Stimulated activated CD4-positive, alpha-beta T cell treated with anti-CD3 and anti-CD28 coated beads, Interleukin-4, amount 100 ng/mL, for 1 hour (primary cell): ENCODE results near the gene ZNF451.

ENCODE experiments used
- DNase-seq: peaks from one replicate; pipeline ENCODE4 v3.0.0-alpha.2; 2020

ZNF451 gene

DNA sequence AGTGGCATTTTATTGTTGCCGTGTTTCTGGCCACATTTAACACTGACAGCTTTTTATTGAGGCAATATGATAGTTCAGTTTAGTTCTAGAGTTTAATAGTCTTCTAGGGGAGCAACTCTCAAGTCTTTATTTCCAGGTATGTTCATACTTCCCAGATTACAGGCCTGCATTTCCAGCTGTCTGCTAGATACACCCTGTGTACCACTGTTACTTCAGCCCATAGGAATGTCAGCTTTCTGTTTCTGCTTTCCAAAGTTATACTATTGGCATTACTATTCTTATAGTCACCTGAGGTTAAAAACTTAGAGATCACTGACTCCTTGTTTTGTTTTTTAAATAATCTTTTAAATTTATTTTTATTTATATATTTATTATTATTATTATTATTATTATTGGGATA lies 7.6 kb downstream of the ZNF451 start:
- DNase-seq: no peak

DNA sequence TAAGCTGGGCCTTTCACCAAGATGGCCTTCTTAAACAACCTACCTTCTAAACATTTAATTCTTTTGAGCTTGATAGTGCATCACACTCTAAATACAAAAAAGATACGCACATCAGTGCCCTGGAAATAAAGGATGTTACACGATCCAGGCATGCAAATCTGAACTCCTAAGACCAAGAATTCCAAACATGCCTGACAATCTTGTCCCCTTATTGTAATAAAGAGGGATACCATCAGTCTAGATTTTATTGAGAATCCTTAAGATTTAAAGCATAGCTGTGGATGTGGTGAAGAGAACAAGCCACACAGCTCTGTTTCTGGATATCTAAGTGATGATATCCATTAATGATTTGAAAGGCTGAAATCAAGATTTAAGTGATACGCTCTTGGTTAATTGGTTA lies 13.0 kb downstream of the ZNF451 start:
- DNase-seq: no peak

DNA sequence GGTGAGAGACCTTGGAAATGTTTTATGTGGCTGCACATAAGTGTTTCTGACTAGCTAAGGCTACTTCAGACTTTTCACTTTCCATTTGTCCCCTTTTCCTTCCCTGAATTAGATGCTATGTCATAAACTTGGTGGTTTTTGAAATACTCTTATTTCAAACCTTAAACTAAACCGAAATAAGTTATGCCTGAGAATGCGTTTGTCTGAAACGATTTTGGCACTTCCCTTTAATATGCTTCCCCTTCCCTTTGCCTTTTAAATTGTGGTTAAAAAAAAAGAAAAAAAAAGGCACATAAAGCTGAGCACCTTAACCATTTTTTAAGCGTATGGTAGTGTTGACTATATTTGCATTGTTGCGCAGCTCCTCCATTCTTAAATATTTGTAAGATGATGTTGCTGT lies 14.3 kb downstream of the ZNF451 start:
- DNase-seq: no peak

DNA sequence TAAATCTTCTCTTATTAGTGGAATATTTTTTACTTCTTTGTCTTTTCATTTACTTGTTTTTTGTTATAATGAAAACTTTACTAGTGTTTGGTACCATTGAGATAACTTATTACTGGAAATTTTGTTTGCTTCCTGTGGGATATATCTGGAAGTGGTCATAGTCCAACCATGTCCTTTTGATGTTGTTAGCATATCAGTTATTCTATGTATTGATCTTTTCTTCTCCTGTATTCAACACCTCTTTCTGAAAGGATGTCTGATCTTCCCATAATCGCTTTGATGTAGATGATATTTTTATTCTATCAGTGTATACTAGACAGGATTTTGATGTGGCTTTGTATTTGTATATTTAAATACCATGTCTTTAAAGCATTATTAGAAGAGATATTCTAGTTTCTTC lies 17.0 kb downstream of the ZNF451 start:
- no peak for DNase-seq

DNA sequence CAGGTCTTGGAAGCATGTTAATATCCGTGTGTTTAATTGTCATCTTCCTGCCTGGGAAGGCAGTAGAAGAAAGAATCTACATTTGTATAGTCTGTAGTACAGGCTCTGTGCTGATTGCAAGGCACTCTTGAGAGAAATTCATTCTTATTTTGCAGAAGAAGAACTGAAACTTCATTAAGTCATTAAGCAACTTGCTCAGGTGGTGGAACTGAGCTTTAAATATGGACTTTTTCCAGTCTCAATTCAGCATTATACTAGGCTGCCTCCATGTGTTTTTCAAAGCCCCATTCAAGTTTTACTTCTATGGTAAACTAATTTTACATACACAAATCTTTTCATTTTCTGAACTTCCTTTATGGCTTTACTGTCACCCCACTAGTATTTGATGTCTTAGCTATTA lies 18.7 kb downstream of the ZNF451 start:
- DNase-seq: no peak

DNA sequence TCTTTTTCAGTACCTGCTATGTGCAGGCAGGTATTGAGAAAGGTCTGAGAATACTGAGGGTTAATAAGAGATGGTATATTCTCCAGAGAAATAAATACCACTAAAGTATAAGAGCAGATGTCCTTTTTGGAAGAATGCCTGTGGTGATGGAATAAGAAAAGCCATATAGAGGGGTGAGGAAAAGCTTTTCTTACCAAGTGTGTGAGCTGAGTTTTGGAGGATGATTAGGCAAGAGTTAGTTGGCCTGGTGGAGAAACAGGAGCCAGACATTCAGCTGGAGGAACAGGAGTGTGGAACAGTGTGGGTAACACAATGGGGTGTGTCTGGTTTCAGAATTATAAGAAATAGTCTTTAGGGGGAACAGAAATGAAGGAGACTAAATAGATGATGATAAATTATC lies 19.9 kb downstream of the ZNF451 start:
- no peak for DNase-seq

DNA sequence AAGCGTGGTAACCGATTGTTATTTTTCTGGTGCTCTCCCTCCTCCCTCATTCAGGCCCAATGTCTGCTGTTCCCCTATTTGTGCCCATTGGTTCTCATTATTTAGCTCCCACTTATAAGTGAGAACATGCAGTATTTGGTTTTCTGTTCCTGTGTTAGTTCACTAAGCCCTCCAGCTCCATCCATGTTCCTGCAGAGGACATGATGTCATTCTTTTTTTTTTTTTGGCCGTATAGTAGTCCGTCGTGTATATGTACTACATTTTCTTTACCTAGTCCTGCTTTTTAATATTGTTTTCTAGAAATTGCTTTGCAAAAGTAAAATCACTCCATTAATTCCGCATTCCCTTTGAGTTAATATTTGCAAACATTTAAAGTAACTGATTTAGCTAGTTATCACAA lies 23.1 kb downstream of the ZNF451 start:
- no peak for DNase-seq

DNA sequence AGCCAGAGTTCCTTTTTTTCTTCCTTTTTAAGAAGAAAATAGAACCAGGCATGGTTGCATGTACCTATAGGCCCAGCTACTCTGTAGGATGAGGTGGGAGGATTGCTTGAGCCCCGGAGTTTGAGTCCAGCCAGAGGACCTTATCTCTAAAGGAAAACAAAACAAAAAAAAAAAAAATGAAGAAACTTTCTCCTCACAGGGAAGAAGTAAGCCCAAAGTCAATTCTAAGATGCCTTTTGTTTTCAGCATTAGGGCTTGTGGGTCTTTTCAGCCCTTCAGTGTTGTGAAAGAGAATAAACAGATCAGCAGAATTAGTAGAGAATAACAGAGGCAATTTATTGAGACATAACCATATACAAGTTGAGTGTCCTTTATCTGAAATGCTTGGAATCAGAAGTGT lies 26.8 kb downstream of the ZNF451 start:
- no peak for DNase-seq

DNA sequence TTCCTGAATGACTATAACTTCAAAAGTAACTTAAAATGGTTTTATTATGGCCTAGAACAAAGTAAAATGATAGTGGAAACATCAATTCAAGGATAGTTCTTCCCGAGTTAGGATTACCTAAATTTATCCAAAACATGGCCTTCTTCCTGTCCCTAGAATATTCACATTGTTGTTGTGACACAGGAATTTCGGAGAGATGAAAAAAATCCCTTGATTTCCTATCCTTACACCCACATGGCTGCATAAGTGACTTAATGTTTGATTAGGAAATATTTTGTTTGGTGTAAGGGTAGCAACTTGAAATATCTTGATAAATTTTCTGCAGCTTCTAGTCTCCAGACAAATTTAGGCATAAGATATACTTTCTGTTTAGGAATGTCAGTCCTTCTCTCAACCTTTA lies 27.8 kb downstream of the ZNF451 start:
- DNase-seq: no peak

DNA sequence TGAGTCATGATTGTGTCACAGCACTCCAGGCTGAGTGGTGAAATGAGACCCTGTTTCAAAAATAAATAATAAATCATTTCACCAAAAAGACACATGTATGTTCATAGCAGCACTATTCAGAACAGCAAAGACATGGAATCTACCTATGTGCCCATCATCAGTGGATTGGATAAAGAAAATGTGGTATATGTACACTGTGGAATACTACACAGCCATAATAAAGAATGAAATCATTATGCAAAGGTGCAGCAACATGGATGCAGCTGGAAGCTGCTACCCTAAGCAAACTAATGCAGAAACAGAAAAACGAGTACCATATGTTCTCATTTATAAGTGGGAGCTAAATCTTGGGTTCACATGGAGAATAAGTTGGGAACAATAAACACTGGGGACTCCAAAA lies 33.1 kb downstream of the ZNF451 start:
- no peak for DNase-seq

DNA sequence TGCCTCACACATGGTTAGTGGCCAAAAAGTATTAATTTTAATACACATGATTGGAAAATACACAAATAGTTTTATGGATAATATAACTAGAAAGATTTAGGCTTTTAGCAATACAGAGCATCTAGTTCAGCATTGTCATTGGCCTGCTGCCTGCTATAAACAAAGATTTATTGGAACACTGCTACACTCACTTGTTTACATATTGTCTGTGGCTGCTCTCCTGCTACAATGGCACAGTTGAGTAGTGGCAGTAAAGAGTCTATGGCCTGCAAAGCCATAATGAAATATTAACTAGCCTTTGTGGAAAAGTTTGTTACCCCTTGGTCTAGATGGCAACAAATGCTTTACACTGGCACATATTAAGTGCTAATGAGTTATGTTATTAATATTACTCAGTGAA lies 37.8 kb downstream of the ZNF451 start:
- no peak for DNase-seq

DNA sequence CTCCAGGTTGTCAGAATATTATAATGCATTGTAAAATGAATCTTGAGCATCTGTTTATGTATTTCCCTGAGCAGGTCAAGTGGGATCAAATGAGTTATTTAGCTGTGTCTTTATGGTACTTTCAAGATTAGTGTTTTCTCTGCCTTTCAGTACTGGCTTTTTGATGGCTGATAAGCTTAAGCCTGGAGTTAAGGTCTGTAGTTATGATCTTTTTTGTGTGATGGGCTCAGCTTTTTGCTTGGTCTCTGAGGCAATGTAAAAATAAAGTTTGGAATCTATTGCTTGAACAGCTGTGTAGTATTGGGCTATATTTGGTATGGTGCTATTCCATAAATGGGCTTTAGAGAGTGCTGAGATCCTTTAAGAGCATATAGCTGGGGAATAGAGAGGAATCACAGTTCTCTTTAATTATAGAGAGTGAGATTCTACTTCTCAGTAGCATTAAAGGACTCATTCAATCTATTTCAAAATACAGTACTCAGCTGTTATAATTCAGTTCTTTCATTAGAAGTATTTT lies 40.7 kb downstream of the ZNF451 start:
- no peak for DNase-seq

DNA sequence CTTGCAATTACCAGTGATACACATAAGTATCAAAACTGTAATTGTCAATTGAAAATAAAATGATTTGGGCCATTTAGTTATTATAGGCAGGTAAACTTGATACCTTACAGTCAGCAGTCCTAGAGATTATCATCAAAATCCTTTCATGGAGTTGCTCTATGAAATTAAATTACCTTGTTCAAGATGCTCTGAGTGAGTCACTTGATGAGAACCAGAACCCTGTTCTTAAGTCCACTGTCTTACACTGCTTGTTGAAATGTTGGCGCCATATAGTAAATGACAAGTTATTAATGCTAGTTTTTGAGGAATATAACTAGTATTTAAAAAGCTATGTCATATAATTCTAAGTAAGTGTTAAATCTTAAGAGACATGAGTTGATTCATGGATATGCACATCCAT lies 45.0 kb downstream of the ZNF451 start:
- no peak for DNase-seq

DNA sequence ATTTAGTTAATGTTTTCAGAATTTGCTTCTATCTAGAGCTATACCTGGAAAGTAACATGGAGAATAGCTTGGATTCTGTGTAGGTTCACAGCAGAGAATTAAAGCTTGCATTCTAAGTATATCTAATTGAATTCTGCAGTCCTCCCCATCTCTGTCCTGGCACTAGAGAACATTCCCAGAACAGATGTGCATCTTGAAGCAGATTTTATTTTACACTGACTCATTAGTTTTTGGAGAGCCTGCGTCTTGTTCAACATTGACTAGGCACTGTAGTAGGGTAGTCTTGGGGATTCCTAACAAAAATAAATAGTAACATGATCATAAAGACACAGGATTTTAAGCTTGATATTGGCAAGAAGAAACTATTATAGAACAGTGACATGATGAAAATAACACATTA lies 45.9 kb downstream of the ZNF451 start:
- DNase-seq: no peak

DNA sequence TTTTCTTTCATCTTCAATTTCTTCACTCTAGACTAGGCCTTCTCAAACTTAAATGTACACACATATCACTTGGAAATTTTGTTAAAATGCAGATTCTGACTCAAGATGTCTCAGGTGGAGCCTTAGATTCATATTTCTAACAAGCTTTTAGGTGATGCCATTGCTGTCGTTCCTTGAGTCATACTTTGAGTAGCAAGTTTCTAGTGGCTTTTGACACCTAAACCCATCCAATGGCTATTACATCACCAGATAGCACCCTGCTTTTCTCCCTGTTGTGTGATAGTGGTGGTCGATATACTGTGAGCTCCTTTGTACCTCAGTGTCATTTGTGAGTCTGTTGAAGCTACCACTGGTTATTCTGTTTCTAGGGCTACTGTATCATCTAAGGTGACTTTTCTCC lies 47.4 kb downstream of the ZNF451 start:
- DNase-seq: no peak

DNA sequence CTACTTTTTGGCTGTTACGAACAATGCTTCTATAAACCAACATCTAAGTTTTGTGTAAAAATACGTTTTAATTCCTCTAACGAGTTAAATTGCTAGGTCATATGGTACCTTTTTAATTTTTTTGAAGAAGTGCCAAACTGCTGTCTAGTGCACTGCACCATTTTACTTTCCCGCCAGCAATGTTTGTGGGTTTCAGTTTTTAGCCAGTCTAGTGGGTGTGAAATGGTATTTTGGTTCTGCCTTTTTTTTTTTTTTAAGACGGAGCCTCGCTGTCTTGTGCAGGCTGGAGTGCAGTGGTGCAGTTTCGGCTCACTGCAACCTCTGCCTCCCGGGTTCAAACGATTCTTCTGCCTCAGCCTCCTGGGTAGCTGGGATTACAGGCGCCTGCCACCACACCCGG lies 48.0 kb downstream of the ZNF451 start:
- no peak for DNase-seq

DNA sequence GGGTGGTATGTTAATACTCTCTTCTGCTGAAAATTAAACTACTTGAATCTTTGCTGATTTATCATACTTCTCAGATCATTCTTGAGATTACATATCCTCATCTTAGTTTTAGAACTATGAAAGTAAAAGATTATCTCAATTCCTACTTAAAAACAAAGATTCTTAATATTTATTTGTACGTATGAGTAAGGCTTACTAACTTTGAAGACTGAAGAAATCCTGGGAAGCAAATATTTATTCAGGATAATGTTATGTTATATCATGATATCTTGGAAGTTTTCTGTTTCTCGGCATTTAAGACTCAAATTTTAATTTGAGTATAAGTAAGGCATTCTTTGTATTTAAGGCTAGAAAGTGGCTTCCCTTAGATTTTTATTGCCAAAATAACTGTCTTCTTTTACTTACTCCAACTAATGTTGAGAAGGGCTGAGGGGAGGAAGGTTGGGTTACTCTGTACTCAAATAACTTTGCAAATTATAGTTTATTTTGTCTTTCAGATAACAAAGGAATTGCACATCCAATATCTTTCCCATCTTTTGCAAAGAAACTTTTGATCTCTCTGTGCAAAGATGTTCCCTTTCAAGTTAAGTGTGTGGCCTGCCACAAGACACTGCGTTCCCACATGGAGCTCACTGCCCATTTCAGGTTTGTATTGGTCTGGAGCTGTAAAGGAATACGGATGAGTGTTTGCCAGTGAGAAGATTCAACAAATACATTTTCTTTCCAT lies 51.6 kb downstream of the ZNF451 start:
- DNase-seq: no peak

DNA sequence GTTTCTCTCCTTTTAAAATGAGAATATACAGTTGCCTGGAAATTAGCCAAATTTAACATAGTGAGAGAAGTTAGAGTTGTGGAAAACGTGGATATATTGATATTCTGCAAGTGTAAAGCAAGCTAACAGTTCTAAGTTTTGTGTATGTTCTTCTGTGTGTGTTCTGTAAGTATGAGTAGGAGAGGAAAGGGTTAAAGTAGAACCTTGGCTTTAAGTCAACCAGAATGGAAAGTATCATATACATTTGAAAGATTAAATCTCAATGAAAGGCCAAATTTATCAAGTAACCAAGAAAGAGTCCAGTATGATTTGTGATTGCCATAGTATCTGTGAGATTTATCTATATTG lies 52.2 kb downstream of the ZNF451 start:
- DNase-seq: no peak

DNA sequence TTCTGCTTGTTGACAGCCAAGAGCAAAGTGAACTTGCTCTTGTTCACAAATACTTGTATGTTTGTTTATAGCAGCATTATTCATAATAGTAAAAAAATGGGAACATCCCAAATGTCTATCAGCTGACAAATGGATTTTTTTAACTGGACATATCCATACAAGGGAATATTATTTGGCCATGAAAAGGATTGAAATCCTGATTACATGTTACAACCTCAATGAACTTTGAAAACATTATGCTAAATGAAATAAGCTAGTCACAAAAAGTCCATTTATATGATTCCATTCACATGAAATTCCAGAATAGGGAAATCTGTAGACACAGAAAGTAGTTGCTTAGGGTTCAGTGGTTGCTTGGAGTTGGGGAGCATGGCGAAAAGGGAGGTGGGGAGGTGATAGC lies 53.7 kb downstream of the ZNF451 start:
- no peak for DNase-seq

DNA sequence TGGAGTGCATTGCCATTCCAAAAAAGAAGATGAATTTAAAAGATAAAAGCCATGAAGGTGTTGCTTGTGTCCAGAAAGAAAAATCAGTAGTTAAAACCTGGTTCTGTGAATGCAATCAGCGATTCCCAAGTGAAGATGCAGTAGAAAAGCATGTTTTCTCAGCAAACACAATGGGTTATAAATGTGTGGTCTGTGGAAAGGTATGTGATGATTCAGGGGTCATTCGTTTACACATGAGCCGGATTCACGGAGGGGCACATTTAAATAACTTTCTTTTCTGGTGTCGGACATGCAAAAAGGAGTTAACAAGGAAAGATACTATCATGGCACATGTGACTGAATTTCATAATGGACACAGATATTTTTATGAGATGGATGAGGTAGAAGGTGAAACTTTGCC lies 57.4 kb downstream of the ZNF451 start:
- DNase-seq: no peak

DNA sequence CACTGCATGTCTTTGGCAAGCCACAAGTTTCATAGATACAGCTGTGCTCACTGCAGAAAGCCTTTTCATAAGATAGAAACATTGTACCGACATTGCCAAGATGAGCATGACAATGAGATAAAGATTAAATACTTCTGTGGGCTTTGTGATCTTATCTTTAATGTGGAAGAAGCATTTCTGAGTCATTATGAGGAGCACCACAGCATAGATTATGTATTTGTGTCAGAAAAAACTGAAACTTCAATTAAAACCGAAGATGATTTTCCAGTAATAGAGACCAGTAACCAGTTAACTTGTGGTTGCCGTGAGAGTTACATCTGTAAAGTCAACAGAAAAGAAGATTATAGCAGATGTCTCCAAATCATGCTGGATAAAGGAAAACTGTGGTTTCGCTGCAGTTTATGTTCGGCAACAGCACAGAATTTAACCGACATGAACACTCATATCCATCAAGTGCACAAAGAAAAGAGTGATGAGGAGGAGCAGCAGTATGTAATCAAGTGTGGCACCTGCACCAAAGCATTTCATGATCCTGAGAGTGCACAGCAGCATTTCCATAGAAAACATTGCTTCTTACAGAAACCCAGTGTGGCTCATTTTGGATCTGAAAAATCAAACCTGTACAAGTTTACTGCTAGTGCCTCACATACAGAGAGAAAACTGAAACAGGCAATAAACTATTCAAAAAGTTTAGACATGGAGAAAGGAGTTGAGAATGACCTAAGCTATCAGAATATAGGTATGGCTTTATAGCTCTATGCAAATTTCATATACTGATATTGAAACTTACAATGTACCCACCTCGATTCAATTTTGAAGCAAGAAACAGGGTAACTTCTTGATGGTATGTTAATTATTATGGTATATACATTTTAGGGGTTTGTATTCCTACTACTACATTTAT lies 58.2 kb downstream of the ZNF451 start:
- DNase-seq: no peak

DNA sequence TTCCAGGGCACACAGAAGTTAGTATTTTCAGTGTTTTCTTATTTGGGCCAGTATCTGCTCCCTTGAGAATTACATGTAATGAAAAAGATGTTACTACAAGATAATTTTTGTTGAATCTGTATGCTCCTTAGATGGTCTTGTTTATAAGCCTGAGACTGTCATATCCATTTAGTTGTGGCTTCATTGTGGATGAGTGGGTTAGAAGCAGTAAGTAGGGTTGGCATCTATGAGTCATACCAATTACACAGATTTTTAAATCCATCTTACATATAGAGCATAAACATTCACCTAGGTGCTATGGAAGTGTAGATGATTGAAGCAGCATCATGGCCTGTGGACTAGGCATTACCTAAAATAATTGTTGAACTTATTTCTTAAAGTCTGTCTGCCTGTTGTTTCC lies 68.7 kb downstream of the ZNF451 start:
- DNase-seq: no peak

DNA sequence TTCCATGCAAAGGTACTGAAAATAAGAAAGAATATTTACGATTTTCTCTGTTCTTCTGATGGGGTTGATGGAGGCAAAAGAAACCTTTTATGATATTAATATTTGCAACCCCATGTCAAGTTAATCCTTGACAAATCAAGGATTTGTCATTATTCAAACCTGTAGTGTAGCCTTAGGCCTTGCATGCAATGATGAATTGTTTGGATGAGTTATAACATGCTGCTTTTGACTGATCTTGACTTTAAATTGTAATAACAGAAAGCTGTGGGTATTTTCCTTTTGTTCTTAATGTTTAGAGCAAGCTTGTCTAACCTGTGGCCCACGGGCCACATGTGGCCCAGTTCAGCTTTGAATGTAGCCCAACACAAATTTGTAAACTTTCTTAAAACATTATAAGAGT lies 69.1 kb downstream of the ZNF451 start:
- DNase-seq: no peak

DNA sequence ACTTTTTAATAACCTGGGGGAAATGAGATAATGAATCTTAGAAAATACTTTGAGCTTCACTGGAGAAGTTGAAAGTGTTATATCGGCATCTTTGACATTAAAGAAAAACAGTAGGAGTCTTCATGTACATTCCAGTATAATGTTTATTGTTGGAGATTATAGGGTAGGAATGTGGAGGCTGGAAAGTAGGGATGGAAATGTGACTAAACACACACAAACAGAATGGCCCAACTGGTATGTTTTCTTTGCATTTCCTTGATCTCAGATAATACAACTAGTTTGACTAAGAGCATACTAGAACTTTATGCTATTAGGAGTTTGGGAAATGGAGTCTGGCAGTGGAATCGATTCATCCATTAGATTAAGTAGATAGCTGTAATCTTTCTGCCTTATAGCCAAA lies 72.0 kb downstream of the ZNF451 start:
- DNase-seq: no peak

DNA sequence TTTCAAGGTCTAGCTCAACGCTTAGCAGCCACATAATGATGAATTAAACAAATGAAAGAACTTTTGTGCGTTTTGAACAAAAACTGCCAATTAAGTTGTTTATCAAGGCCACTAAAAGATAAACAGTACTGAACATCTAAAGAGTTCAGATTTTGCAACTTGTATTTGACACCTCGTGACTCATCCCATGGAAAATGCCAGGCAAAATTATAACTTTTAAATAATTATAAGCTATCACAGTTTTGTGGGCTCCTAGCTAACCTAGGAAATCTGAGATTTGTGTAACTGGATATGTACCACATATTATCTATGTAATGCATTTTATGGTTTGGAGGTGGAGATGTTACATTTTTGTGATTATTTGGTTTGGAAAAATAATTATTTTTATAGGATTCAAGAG lies 72.5 kb downstream of the ZNF451 start:
- DNase-seq: no peak
